ENCODE measurements around the gene FAP. TPM values are rescaled to one million over a fixed set of nuclear protein-coding genes. Genes with fewer than 3 reads are reported as not detected.

The FAP gene
- 0.37 TPM in 1 of 2 replicates, not detected in the other for total RNA-seq (2014; rRNA removed; shearing (Covaris generic))

DNA sequence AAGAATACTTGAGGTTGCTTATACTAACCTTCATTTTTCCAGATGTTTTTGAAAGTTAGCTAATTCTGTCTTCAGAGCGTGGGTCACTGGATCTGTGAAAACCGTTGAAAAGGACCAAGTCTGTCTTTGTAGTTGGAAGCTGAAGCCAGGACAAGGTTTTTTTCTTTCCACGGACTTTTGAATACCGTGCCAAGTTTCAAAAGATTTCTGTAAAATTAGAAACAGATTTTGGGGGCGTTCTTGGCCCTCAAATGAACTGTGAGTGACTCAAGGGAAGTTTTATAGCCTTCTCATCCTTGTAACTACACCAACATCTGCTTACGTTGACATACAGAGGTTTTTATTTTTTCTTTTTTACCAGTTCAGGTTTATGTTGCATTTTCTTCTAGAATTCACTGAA is at the start of gene FAP:
Gene FAP, minus strand, starts transcription at position 152 of the 400 bp plus-strand sequence. Its CDS starts 118 bp downstream, at position 34.

GRCh38 chr2:162152147-162152546 is 91.1 kb downstream of the FAP start, which contains the start of gene GCG:
Gene GCG (minus strand): TSS chr2:162152247. CDS start chr2:162149178, 3,069 bp downstream.

Other genes starting within 250 kb of the FAP start
- gene DPP4, start 169.2 kb downstream of the FAP start, total RNA-seq (2014; rRNA removed; shearing (Covaris generic)) = 0.05 TPM in 1 of 2 replicates, not detected in the other
- gene GCG, start 91.2 kb downstream of the FAP start, total RNA-seq (2014; rRNA removed; shearing (Covaris generic)) = not detected in 2 replicates
- gene IFIH1, start 75.2 kb upstream of the FAP start, total RNA-seq (2014; rRNA removed; shearing (Covaris generic)) = 1.5 and 2.9 TPM in 2 replicates
- gene GCA, start 100.7 kb upstream of the FAP start, total RNA-seq (2014; rRNA removed; shearing (Covaris generic)) = 3.7 TPM in 2 replicates